ENCODE results near the gene TMEM201. TPM values are rescaled to one million over a fixed set of nuclear protein-coding genes. Genes with fewer than 3 reads are reported as not detected.
A peak's percentile ranks its signal among the peaks of the same experiment; 100 is the strongest.
"Not testable (repeated sequence)": the region's sequence is repeated elsewhere in the genome, so short reads cannot be mapped to it uniquely, and the experiment has no call there.

The TMEM201 gene
- total RNA-seq, 1 donor from 2014 or later: 8.5 TPM

DNA sequence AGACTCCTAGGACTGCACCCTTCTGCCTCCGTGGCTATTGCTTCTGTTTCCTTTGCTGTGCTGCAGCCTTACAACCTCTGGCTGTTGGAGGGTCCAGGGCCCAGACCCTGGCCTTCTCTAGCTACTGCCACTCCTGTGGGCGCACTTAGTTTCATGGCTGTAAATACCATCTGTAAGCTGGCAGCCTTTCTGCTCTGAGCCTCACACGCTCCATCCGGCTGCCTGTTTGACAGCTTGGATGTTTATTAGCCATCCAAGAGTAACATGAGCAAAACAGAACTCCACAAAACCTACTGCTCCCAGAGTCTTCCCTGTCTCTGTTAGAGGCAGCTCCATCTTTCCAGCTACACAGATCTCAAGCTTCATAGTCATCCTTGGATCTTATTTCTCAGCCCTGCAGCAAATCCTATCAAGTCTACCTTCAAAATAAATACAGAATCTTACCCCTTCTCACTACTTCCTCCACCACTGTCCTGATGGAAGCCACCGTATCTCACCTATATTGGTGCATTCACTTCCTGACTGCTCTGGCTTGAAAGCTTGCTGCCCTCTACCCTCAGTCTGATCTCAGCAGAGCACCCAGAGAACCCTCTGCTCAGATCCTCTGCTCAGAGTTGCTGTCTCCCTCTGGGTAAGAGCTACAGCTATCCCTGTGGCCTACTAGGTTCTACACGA, 30.3 kb upstream of the TMEM201 start:
- H3K36me3 ChIP-seq: peaks cover 38% of the 10 kb centered on the region
- no peak for ATAC-seq
- intact Hi-C loops (cut with DNase I): no loop called here
- no peaks in the 10 kb centered on the region for H3K9me3 ChIP-seq
- H3K27ac ChIP-seq: no peak overlapping the region
- H3K4me3 ChIP-seq: no peak overlapping the region
- peaks cover 23% of the 10 kb centered on the region for H3K4me1 ChIP-seq
- TF ChIP-seq, protein P1, sequence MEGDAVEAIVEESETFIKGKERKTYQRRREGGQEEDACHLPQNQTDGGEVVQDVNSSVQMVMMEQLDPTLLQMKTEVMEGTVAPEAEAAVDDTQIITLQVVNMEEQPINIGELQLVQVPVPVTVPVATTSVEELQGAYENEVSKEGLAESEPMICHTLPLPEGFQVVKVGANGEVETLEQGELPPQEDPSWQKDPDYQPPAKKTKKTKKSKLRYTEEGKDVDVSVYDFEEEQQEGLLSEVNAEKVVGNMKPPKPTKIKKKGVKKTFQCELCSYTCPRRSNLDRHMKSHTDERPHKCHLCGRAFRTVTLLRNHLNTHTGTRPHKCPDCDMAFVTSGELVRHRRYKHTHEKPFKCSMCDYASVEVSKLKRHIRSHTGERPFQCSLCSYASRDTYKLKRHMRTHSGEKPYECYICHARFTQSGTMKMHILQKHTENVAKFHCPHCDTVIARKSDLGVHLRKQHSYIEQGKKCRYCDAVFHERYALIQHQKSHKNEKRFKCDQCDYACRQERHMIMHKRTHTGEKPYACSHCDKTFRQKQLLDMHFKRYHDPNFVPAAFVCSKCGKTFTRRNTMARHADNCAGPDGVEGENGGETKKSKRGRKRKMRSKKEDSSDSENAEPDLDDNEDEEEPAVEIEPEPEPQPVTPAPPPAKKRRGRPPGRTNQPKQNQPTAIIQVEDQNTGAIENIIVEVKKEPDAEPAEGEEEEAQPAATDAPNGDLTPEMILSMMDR (IDR thresholded peaks at IDR 0.05): no peak
- H3K27me3 ChIP-seq: no peaks in the 10 kb centered on the region
- DNase-seq: no peak

DNA sequence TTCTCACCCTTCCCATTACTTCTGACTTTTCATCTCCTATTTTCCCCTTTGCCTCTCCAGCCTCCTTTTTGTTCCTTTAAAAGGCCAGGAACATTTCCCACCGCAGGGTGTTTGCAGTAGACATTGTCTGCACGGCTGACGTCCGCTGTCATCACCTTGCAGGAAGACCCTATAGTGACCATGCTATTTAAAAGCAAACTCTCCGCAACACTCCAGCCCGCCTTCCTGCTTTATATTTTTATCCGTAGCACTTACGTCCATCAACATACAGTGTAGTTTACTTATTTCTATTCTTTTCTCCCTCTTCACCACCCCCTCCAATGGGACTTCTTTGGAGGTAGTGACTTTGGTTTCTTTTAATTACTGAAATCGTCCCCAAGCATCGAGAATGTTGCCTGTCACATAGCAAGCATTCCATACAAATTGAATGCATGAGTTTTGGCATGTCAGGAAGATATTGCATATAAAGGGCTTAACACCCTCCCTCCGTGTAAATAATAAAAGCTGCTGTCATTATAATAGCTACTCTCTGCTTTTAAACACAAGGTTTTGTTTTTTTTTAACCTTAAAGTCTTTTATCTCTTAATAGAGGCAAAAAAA, 29.7 kb upstream of the TMEM201 start:
- ATAC-seq: no peak
- Histone ChIP-seq H3K4me1 (peaks cover 23% of the 10 kb centered on the region), H3K9me3 (no peaks in the 10 kb centered on the region), H3K4me3 (no peak overlapping the region), H3K27me3 (no peaks in the 10 kb centered on the region), H3K36me3 (peaks cover 33% of the 10 kb centered on the region), H3K27ac (no peak overlapping the region)
- no peak for DNase-seq
- TF ChIP-seq, protein P1 (IDR thresholded peaks at IDR 0.05): no peak
- intact Hi-C loops (cut with DNase I): no loop called here

DNA sequence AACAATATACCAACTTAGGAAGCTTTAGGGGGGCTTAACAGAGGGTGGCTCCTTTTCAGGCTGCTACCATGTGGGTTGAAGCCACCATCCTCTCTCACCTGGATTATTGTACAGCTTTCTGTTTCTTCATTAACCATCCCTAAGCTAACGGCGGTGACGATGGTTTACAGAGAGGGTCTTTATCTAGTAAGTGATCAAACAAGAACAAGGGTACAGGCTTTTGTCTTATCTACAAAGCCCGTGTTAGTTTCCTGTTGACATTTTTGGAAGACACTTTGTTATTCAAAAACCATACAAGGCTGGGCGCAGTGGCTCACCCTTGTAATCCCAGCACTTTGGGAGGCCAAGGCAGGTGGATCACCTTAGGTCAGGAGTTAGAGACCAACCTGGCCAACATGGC, 29.0 kb upstream of the TMEM201 start:
- ATAC-seq: no peak
- peaks cover 27% of the 10 kb centered on the region for H3K36me3 ChIP-seq
- intact Hi-C loops (cut with DNase I): no loop called here
- H3K4me1 ChIP-seq: peaks cover 23% of the 10 kb centered on the region
- DNase-seq: no peak
- no peak overlapping the region for H3K27ac ChIP-seq
- TF ChIP-seq, protein P1 (IDR thresholded peaks at IDR 0.05): no peak
- H3K4me3 ChIP-seq: no peak overlapping the region
- H3K27me3 ChIP-seq: no peaks in the 10 kb centered on the region
- H3K9me3 ChIP-seq: no peaks in the 10 kb centered on the region

DNA sequence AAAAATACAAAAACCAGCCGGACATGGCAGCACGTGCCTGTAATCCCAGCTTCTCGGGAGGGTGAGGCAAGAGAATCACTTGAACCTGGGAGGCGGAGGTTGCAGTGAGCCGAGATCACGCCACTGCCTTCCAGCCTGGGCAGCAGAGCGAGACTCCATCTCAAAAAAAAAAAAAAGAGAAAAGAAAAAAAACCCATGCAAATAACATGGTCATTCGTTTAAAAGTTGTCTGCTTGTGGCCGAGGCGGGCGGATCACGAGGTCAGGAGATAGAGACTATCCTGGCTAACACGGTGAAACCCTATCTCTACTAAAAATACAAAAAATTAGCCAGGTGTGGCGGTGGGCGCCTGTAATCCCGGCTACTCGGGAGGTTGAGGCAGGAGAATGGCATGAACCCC, 28.6 kb upstream of the TMEM201 start:
- H3K9me3 ChIP-seq; H3K4me3 ChIP-seq; H3K27me3 ChIP-seq; ATAC-seq; intact Hi-C loops (cut with DNase I); DNase-seq; H3K27ac ChIP-seq: not testable (repeated sequence)
- H3K4me1 ChIP-seq: peaks cover 23% of the 10 kb centered on the region
- peaks cover 23% of the 10 kb centered on the region for H3K36me3 ChIP-seq

DNA sequence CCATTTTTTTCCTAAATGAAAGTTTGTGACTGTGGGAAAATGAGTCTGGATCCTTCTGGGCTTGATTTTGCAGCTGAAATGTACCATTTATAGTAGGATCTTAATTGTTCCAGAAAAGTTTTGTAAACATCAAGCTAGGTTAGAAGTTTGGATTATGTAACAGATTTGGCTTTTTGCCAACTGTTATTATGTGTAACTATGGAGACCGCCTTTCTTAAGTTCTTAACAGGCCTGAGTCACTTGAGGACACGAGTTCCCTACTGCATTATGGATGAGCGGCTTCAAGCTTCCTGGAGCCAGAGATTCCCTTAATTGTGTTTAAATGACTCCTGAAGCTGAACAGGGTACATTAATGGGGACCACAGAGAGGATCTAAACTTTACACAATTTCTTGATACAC, 27.3 kb upstream of the TMEM201 start:
- H3K36me3 ChIP-seq: peaks cover 16% of the 10 kb centered on the region
- H3K4me1 ChIP-seq: peaks cover 23% of the 10 kb centered on the region
- H3K27me3 ChIP-seq: no peaks in the 10 kb centered on the region
- ATAC-seq (peak; percentile 89), DNase-seq (no peak)
- H3K9me3 ChIP-seq: no peaks in the 10 kb centered on the region
- H3K4me3 ChIP-seq: no peak overlapping the region
- TF ChIP-seq, protein P1 (IDR thresholded peaks at IDR 0.05): no peak
- H3K27ac ChIP-seq: peak overlapping the region; percentile 68
- intact Hi-C loops (cut with DNase I): no loop called here

DNA sequence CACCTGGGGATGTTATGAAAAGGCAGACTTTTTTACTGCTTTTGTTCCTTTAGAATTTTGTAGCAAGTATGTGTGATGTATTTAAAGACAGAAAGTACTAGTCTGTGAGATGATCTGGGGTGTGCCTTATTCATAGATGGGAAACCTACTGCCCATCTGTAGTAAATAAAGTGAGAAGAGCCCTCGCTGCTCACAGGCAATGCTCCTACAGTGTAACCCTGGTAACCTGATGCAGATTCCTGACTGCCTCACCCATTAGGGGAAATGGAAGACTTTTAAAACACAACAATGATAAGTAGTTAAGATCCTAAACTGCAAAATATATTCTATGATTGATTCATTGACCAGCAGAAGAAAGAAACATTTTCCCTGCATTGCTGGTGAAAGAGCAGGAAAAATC, 19.4 kb upstream of the TMEM201 start:
- DNase-seq: no peak
- Histone ChIP-seq H3K27me3 (no peaks in the 10 kb centered on the region), H3K4me1 (no peaks in the 10 kb centered on the region), H3K36me3 (peaks cover 13% of the 10 kb centered on the region), H3K9me3 (no peaks in the 10 kb centered on the region), H3K27ac (no peak overlapping the region), H3K4me3 (no peak overlapping the region)
- intact Hi-C loops (cut with DNase I): no loop called here
- TF ChIP-seq, protein P1 (IDR thresholded peaks at IDR 0.05): no peak
- no peak for ATAC-seq

DNA sequence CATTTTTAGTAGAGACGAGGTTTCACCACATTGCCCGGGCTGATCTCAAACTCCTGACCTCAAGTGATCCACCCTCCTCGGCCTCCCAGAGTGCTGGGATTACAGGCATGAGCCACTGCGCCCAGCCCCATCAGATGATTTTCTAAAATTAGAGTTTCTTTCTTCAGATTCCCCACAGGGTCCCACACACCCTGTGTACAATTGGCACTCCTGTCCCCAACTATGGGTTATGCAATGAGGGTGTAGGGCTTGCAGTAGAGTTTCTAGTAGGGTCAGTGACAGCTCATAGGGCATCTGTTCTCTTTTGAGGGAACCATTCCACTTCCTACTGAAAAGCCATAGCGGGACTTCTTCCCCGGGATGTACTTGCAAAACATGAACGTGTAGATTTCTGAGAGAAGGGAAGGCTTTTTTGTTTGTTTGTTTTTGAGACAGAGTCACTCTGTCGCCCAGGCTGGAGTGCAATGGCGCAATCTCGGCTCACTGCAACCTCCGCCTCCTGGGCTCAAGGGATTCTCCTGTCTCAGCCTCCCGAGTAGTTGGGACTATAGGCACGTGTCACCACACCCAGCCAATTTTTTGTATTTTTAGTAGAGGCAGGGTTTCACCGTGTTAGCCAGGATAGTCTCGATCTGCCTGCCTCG, 17.7 kb upstream of the TMEM201 start:
- H3K27me3 ChIP-seq, H3K4me1 ChIP-seq, H3K9me3 ChIP-seq, DNase-seq, H3K27ac ChIP-seq, H3K4me3 ChIP-seq: not testable (repeated sequence)
- H3K36me3 ChIP-seq: peaks cover 17% of the 10 kb centered on the region
- intact Hi-C loops (cut with DNase I): loop anchor here (5.0 kb wide), 1 partner anchor 74 kb away; no protein-coding TSS in a partner anchor
- ATAC-seq: peak; percentile 58

Measured in upper lobe of right lung (tissue), 1 donor.